ENCODE measurements around the gene CD44. TPM values are rescaled to one million over a fixed set of nuclear protein-coding genes. Genes with fewer than 3 reads are reported as not detected.
A peak's percentile ranks its signal among the peaks of the same experiment; 100 is the strongest.

Gene CD44
- total RNA-seq, 4 donors from 2014 or later: 19.5 to 32.5 (median 29.2) TPM

- DNase-seq: no peak
- intact Hi-C loops (cut with DNase I; ENCODE audit: low total_unique reads): no loop called here
- in situ Hi-C loops (cut with MboI; ENCODE audit: low sequenced_read_pairs in 4 of 4): loop anchor here in 1 of 4 donors (25.0 kb wide), 1 partner anchor 151 kb away; no protein-coding TSS in a partner anchor
- H3K9me3 ChIP-seq: no peaks in the 10 kb centered on the region
- H3K36me3 ChIP-seq: no peaks in the 10 kb centered on the region
- H3K27ac ChIP-seq: peak overlapping the region; percentile 74 to 82 (median 78)
- peaks cover 0 to 7% (median 0%) of the 10 kb centered on the region in 3 donors for H3K27me3 ChIP-seq
- peak; percentile 13 to 17 for ATAC-seq
- TF ChIP-seq POLR2A (IDR thresholded peaks at IDR 0.05) (no peak), CTCF (IDR thresholded peaks at IDR 0.05 in 4 of 5, conservative IDR thresholded peaks at IDR 0.05 in 1 of 5) (no peak)
- peaks cover 4 to 14% of the 10 kb centered on the region in 2 donors for H3K4me1 ChIP-seq
- H3K4me3 ChIP-seq: peak overlapping the region; percentile 74 to 85 (median 77)
Measured at GRCh38 chr11:35138606-35138942, 397 bp upstream of the CD44 start.

GRCh38 chr11:35139722-35140282, 831 bp downstream of the CD44 start:
- H3K36me3 ChIP-seq: no peaks in the 10 kb centered on the region
- peak in 1 of 2 donors; percentile 21 for DNase-seq
- peak overlapping the region; percentile 74 to 82 (median 78) for H3K27ac ChIP-seq
- H3K27me3 ChIP-seq: peaks cover 0 to 7% (median 0%) of the 10 kb centered on the region in 3 donors
- intact Hi-C loops (cut with DNase I; ENCODE audit: low total_unique reads) (no loop called here), in situ Hi-C loops (cut with MboI; ENCODE audit: low sequenced_read_pairs in 4 of 4) (loop anchor here in 1 of 4 donors (25.0 kb wide), 1 partner anchor 153 kb away; no protein-coding TSS in a partner anchor)
- peaks cover 4 to 20% of the 10 kb centered on the region in 2 donors for H3K4me1 ChIP-seq
- peak; percentile 57 to 63 for ATAC-seq
- peak overlapping the region; percentile 74 to 85 (median 77) for H3K4me3 ChIP-seq
- H3K9me3 ChIP-seq: no peaks in the 10 kb centered on the region
- TF ChIP-seq CTCF (IDR thresholded peaks at IDR 0.05 in 4 of 5, conservative IDR thresholded peaks at IDR 0.05 in 1 of 5) (no peak), POLR2A (IDR thresholded peaks at IDR 0.05) (no peak)

GRCh38 chr11:35141071-35141470, 2.1 kb downstream of the CD44 start:
- no peak for ATAC-seq
- intact Hi-C loops (cut with DNase I; ENCODE audit: low total_unique reads): no loop called here
- peaks cover 4 to 20% of the 10 kb centered on the region in 2 donors for H3K4me1 ChIP-seq
- H3K9me3 ChIP-seq: no peaks in the 10 kb centered on the region
- H3K27ac ChIP-seq: peak overlapping the region; percentile 31 to 82 (median 60)
- in situ Hi-C loops (cut with MboI; ENCODE audit: low sequenced_read_pairs in 4 of 4): loop anchor here in 1 of 4 donors (25.0 kb wide), 1 partner anchor 154 kb away; no protein-coding TSS in a partner anchor
- H3K36me3 ChIP-seq: no peaks in the 10 kb centered on the region
- DNase-seq: no peak
- TF ChIP-seq CTCF (IDR thresholded peaks at IDR 0.05 in 4 of 5, conservative IDR thresholded peaks at IDR 0.05 in 1 of 5) (no peak), POLR2A (IDR thresholded peaks at IDR 0.05) (no peak)
- peaks cover 0 to 7% (median 0%) of the 10 kb centered on the region in 3 donors for H3K27me3 ChIP-seq
- peak overlapping the region in 3 of 4 donors; percentile 25 to 78 (median 74) for H3K4me3 ChIP-seq

GRCh38 chr11:35141571-35141971, 2.6 kb downstream of the CD44 start:
- in situ Hi-C loops (cut with MboI; ENCODE audit: low sequenced_read_pairs in 4 of 4) (loop anchor here in 1 of 4 donors (25.0 kb wide), 1 partner anchor 154 kb away; no protein-coding TSS in a partner anchor), intact Hi-C loops (cut with DNase I; ENCODE audit: low total_unique reads) (no loop called here)
- TF ChIP-seq CTCF (IDR thresholded peaks at IDR 0.05 in 4 of 5, conservative IDR thresholded peaks at IDR 0.05 in 1 of 5) (no peak), POLR2A (IDR thresholded peaks at IDR 0.05) (no peak)

More at GRCh38 chr11:35141571-35141971, 2.6 kb downstream of the CD44 start:
- H3K4me3 ChIP-seq: peak overlapping the region in 2 of 4 donors; percentile 74 to 78
- DNase-seq (peak; percentile 34 to 36), ATAC-seq (no peak)
- peaks cover 4 to 20% of the 10 kb centered on the region in 2 donors for H3K4me1 ChIP-seq
- H3K27me3 ChIP-seq: peaks cover 0 to 7% (median 0%) of the 10 kb centered on the region in 3 donors
- H3K27ac ChIP-seq: peak overlapping the region; percentile 31 to 82 (median 60)
- no peaks in the 10 kb centered on the region for H3K36me3 ChIP-seq
- H3K9me3 ChIP-seq: no peaks in the 10 kb centered on the region

All from gastrocnemius medialis (tissue), 4 donors.